GM21423 (cell line): ENCODE measurements around the gene RASGEF1C.

Experiments used
- ATAC-seq: cut with Tn5 transposase; IDR thresholded peaks from one replicate; pipeline ENCODE4 v1.9.1; 2021; ENCODE audit warnings: mild to moderate bottlenecking, moderate library complexity; ENCODE audit not compliant: unreplicated experiment

The RASGEF1C gene

DNA sequence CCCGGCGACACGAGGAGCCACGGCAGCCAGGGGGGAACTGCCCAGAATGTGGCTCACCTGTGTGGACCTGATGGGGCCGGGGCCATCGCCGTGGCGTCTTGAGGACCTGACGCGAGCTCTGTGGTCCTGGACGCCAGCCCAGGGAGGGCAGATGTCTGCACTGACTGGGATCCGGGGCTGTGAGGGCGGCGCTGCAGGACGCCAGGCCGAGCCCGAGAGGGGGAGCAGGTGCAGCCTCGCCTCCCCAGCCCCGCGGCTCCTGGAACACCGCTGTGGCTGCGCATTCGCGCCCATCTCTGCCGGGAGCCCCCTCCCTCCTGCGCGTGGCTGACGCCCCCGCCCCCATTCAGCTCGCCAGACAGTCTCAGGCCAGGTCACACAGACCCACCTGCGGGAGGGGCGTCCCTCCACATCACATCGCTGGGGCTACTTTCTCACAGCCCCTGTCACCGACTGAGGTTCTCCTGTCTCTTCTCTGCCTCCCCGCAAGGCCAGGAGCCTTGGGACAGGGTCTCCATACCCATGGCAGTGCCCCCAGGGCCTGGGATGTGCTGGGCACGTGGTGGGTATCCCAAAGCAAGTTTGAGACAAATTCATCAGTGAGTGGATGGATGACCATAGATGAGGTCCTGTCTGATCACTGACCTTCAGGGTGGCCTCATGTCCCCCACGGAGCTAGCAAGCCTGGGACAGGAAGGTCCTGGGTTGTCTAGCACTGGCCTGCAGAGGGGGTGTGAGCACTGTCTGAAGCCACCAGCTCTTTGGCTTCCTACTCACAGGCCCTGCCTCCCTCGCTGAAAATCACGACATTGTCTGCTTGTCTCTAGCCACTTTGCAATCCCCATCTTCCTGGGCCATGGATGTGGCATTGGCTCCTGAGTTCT lies 47.3 kb downstream of the RASGEF1C start:
- no peak for ATAC-seq

DNA sequence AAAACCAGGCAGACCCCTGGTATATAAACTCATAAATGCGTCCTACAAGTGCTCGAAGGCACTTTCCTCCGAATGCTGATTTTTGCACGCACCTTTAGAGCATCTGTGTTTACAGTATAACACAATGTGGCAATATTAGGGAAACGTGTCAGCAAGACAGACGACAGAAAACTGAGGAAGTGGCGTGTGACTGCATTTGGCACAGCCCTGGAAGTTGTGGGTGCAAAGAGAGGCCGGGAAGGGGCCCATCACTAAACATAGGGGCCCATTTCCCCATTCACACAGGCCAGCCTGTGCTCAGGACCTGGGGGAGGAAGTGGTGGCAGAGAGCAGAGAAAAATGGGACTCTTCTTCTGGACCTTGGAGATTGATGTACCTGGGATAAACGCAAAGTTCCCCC lies 48.2 kb downstream of the RASGEF1C start:
- no peak for ATAC-seq

DNA sequence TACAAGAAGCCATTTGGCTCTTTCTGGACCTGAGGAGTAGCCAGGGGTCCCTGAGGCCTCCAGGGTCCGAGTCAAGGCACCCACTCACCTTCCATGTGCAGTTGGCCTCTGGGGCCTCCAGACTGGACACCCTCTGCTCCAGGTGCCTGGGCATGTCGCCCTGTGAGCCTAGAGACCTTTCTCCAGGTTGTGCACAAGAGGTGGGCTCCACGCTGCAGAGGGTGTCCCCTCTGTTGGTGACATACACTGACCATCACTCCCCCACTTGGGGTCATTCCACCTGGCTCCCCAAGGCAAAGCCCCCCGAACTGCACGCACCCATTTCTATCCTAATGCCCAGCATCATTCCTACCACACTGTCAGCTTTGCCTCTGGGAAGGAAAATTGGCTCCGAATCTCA lies 48.8 kb downstream of the RASGEF1C start:
- no peak for ATAC-seq

DNA sequence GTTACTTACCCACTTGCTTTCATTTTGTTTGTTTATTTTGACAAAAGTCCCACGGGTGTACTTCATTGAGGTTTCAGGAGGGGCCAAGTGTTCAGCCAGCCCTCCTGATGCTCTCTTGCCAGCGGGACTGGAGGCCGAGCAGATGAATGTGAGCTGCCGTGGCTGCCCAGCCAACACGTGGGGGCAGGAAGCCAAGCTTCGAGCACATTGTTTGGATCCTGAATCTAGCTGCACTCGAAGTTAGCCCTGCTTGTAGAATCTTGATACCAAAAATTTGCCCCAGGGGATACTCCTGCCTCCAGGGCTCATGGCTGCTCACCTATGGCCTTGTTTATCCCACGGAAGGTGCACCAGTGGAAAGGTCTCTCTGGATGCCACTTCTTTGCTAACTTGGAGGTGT lies 49.3 kb downstream of the RASGEF1C start:
- no peak for ATAC-seq

DNA sequence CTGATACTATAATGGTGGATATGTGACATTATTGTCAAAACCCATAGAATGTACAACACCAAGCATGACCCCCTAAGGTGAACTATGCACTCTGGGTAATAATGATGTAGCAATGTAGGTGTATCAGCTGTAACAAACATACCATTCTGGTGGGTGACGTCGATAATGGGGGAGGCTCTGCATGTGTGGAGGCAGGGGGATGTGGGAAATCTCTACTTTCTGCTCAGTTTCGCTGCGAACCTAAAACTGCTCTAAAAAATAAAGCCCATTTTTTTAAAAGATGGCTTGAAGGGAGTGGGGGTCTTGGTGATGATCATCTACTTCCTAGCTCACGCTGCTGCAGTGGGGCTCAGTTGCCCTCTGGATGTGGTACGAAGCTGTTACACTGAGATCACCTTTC lies 51.1 kb downstream of the RASGEF1C start:
- ATAC-seq, result no peak

DNA sequence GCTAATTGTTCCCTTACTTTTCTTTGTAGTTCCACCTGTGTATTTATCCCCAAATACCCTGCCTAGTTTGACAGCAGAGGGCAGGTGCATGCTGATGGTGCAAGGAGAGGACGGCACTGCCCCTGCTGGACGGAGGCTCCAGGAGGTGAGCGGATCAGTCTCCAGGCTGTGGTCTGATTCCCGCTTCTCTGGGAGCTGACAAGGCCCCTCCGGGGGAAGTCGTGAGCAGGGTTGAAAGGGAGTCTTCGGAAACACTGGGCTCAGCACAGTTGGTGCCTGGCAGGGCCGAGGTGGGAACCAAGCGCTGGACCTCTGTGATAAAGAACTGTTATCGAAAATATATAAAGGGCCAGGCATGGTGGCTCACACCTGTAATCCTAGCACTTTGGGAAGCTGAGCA lies 52.9 kb downstream of the RASGEF1C start:
- no peak for ATAC-seq

DNA sequence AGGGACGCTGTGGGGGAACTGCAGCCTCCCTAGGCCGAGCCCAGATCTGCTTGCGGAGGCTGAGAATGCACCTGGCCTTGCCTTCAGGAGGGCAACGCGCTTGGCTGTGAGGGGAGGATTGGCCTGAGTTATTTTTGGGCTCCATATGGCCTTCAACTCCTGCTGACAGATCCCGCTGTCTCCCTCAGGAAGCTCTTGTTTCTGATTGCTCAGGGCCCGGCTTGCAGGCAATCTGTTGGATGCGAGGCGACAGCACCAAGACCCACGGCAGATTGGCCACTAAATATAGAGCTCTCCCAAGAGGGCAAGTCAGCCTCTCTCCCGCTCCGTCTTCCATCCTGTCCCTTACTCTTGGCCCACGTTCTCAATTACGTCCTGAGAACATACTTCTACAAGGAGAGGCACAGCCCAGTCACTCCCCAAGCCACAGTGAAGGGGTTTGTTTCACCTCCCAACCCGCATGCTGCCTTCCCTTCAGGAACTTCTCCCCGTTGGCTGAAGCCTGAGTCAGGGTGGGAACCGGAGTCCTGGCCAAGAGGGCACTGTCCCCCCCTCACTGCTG lies 53.6 kb downstream of the RASGEF1C start:
- no peak for ATAC-seq

DNA sequence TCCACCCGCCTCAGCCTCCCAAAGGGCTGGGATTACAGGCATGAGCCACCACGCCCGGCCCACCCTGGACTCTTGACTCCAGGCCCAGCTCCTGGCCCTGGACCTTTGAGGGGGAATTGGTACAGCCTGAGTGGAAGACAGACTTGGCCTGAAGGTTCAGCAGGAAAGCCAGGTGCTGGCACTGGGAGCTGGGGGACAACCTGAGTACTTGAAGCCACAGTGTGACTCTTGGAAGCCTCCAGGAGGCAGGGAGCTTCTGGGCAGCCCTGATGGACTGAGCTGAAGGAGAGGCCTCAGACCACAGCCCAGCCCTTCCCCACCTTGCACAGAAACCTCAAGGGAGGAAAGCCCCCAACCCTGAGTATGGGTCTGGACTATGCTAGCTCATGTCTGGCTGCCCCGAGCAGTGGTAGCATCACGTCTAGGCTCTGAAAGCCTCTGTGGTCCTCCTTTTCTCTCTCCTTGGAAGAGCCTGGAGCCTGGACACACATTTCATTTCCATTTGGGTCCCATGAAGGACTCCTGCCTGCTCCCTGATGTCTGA lies 54.1 kb downstream of the RASGEF1C start:
- no peak for ATAC-seq

DNA sequence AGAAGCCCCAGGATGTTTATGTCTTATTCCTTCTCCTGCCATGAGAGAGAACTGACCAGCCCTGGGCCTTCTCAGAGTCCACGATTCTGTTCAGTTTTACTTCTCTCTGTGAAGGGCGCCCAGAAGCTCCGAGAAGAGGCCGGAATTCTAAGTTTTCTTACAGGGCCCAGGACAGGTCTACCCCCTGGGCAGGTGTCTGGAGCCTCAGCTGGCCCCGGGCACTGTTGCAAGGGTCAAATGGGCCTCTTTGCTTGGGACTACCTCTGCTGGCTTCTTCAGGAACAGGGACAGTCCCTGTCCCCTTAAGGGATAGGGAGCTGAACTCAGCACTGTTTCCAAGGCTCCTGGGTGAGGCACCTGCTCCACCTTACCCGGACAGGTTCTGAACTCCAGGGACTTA lies 55.0 kb downstream of the RASGEF1C start:
- no peak for ATAC-seq

DNA sequence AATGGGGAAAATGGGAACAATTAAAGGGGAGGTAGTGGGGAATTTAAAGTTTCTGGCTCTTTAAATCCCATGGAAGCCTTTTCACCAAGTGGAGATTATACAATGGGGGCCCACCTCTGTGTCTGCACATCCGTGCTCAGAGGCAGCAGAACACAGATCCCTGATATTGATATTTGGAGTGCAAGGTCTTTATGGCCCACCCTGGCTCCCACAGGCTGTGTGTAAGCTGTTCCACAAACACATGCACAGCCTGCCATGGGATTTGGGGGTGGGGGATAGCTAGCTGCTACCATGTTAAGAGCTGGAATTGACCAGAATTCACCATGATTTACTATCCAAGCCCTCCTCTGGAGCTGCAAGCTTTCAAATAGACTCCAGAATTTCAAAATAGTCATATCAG lies 55.9 kb downstream of the RASGEF1C start:
- ATAC-seq, result no peak

DNA sequence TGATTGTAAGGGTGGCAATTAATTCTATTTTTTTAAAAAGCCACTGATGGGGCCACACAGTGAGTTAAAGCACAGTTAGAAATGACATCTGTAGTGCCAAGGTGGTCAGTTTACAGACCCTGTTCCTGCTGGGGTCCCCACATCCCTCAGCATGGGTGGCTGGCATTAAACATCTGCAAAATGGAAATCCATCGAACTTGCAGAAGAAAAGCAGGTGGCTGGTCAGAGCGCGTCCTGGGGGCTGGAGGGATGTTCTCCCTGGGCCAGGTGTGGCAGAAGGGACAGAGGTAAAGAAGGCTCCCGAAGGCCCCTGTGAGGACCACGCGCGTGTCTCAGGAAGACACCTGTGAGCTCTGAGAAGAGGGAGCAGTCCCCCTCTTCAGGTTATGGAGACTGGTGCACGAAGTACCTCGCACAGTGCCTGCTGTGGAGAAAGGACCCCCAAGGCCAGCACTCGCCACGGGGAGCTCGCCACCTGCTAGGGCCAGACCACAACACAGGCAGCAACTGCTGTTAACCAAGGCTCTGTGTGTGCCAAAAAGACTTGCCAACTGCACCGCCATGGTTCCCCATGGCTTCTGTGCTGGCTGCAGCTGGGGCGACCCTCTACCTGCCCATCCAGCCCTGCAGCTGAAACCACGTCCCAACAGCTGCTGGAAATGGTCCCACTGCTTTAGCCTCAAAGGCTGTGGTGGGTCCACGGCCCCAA lies 65.2 kb downstream of the RASGEF1C start:
- ATAC-seq, result no peak

DNA sequence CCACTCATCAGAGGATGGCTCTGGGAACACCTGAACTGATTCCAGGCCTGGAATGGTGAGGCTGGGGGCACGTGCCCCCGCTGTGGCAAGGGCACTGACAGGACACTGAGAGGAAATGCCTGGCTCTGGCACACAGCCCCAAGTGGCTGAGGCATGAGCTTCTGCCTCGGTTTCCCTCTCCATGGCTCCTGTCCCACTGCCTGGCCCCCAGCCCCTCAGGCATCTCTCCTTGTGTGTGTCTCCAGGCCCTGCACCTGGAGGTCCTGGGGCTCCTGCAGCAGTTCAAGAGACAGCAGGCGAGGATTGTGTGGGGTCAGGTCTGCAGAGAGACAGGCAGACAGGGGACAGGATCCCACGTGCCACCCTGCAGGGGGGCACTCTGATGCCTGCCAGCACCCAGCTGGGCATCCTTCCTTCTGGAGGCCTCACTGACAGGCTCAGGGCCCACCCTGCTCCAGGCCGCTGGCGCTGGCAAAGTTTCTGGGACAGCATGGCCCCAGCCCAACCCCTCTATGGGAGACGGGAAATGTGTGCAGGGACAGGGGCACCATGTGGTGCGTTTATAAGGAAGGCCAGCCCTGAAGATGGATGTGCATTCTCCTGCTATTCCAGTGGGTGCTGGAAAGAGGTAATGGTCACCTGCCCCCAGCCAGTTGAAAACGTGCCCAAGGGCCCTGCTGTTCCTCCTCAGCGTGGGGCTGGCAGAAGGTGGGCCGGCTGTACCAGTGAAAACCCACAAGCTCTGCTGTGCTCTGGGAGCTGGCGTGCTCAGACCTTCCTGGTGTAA lies 66.0 kb downstream of the RASGEF1C start:
- no peak for ATAC-seq

DNA sequence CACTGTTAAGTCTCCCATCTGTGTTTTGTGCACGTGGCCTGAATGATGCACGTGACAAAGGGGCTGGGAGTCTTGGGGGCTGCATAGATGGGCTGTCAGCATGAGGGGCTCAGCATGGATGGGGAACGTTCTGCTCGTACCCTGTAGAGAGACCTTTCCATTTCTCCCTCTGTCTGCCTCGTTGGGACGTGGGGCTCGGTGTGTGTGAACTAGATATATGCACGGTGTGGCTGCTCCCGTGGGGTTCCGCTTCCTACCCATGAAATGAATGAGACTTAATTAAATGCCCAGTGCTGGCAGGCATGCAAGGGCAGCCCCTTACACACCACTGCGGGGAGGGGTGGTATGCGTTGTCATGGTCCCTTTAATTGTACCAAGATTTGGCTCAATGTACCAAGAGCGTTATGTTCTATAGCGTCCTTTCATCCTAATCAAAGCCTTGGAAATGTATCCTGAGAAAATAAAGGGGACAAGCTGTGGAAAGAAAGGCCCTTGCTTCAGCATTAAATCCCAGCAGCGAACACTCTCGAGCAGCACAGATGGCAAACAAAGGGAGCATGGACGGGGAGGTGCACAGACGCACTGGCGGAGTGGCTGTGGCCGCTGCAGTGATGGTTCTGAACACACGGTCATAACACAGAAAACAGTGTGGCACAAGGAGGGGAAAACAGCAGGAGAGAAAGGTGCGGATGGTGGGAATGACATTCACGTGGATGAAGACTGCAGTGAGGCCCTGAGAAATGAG lies 66.8 kb downstream of the RASGEF1C start:
- ATAC-seq, result no peak

DNA sequence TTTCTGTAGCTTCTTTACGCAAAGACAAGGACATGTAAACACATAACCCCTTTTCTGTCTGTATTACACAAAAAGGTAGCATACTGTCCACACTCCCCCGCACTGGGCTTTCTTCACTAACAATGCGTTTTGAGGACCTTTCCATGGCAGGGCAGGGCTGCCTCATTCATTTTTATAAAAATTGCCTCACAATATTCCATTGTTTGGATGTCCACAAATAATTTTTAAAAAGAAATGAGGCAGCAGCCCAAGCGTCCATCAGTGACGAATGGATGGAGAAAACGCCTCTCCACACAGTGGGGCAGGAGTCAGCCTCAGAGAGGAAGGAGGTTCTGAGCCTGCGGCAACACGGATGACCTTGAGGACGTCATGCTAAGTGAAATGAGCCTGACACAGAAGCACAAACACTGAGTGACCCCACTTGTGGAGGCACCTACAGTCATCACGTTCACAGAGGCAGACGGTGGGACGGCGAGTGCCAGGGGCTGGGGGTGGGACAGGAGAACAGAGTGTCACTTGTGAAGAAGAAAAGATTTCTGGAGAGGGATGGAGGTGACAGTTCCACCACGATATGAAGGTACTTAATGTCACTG lies 67.8 kb downstream of the RASGEF1C start:
- ATAC-seq, result no peak

DNA sequence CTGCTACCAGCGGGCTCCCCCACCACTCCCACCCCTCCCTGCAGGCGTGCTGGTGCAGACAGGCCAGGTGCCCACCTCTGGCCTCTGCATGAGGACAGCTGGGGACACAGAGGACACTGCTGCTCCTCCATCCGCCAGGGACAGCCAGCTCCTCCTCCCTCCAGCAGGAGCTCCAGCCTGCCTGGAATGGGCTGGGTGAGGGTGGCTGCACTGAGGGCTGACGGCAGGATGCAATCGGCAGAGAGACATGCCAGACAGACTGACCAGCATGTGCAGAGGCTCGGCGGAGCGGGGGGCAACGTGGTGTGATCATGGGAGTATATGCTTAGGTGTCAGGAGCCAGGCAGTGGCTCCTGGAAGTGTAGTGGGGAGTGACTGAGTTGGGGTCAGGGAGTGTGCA lies 68.4 kb downstream of the RASGEF1C start:
- no peak for ATAC-seq

DNA sequence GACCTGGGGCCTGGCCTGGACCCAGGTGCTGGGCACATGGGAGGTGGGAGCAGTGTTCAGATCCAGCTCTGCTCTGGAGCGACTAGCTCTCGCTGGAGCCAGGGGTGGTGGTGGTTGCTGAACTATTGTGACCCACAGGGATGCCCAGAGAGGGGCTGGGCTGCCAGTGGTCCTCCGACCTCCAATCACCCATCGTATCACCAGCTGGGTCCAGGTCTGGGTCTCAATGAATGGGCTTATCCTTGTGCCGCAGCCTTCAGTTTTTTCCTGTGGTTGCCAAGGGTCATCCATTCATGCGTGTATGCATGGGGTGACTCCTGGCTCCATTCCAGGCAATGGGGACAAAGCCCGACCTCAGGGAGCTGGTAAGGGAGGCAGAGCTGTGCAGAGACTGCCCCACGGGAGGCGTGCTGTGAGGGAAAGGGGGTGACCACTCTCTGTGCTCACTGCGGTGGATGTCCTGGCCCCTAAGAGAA lies 68.9 kb downstream of the RASGEF1C start:
- no peak for ATAC-seq

DNA sequence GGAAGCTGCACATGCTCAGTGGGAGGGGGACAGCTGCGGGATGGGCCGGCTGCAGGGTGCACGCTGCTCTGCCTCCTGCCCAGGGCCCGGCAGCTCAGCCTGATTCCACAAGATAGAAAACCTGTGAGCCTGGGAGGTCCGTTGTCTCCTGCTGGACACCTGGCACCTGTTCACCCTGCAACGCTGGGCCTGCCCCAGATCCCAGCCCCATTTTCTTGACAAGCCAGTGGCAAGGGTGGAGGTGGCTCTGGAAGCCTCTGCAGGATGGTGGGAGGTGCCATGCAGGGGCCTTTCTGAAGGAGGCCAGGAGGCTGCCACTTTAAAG lies 69.3 kb downstream of the RASGEF1C start:
- no peak for ATAC-seq

DNA sequence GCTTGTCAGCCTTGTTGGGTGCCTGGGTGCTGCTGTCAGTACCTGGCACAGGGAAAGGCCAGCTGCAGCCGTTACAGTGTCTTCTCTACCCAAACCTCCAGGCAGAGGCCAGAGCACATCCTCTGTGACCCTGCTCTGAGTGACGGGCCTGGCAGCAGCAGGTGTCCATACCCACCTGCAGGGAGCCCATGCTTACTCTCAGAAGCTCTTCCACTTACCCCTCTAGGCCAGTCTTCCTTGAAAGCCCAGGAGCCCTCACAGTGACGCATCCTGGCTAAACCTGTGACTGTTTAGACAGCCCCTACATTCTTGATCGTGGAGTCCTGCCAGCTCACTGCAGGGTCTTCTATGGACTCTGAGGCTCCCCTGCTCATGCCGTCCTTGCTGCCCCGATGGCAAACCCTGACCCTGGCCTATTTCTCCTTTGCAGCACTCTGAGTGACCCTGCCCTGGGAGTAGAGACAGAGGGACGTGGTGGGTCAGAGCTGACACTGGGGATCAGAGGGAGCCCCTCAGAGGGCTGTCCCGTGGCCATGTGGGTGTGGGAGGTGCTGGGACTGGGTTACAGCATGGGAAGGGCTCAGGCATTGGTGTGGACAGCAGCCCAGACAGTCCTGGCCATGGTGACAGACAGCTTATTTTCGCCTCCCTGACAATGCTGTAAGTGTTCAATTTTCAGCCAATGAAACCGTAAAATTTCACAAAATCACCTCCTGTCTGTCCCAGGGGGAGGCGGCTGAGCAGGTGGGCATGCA lies 69.9 kb downstream of the RASGEF1C start:
- no peak for ATAC-seq
